Left ventricle myocardium superior (tissue), 1 donor: ENCODE data around the gene TMEM151B. TPM values are rescaled to one million over a fixed set of nuclear protein-coding genes. Genes with fewer than 3 reads are reported as not detected.

Experiments used
- ATAC-seq: fragments of 200-7000 bp; cut with Tn5 transposase; one replicate; pipeline ENCODE4 v1.9.1; 2020; ENCODE audit warnings: mild to moderate bottlenecking, moderate library complexity
- DNase-seq: peaks from one replicate; pipeline ENCODE4 v3.0.0-alpha.2; 2020
- intact Hi-C: fragments of 100-400 bp; cut with micrococcal nuclease; formaldehyde crosslinking; loops from one replicate; pipeline ENCODE4 v1.11.0; 2022
- total RNA-seq: library from RNA; stranded (reverse); fragmentation: NEBNext Ultra II Directional; extraction: Animal tissue kit (Norgen Biotek cat#: 25700); gene quantifications from one replicate; pipeline ENCODE4 v1.2.1, GENCODE V29; 2021
- donor health status: DM: no; HTN: yes; CAD: no; lungs with severe emphysema.

Gene TMEM151B
- total RNA-seq, 1 donor from 2014 or later = not detected

DNA sequence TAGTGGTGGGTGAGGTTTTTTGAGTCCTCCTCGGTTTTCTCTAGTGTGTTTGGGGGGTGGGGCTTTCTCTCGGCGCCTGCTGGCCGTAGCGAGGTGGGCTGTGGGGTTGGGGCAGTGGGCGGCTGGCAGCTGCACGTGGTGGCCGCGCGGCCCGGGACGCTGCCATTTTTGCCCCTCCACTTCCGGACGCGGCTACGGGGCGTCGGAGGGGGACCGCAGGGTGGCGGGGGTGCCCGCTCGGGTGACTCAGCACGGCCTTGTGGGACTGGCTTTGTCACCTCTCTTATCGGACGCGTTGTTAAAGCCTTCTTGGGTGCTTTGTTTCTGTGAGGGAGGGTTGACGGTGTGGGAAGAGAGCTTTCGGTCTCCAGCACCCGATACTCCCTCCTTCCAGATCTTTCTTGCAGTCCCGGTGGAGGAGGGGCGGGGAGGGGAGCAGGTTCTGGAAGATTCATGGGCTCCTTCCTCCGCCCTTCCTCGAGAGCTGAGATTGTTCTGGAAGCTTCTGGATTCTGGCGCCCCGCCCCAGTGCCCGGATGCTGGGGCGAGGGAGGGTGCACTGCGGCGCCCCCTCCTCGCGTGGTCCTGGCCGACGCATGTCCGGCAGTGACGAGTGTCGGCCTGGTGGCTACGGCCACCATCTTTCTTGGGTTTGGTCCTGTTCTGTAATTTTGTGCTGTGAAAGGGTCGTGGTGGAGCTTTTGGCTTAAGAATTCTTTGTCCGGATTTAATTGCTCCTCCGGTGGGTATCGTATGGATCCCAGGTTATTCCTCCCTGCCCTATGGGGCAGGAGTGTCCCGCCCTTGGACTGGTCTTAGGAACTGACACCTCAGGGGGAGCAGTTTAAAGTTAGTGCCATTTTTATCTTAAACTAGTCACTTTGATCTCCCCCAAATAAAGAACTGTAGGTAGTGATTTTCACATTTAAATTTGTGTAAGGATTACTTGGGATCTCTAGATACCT is 22.6 kb upstream of the TMEM151B start:
- ATAC-seq (peak; percentile 33), DNase-seq (peak; percentile 76)
- intact Hi-C loops = no loop called here

DNA sequence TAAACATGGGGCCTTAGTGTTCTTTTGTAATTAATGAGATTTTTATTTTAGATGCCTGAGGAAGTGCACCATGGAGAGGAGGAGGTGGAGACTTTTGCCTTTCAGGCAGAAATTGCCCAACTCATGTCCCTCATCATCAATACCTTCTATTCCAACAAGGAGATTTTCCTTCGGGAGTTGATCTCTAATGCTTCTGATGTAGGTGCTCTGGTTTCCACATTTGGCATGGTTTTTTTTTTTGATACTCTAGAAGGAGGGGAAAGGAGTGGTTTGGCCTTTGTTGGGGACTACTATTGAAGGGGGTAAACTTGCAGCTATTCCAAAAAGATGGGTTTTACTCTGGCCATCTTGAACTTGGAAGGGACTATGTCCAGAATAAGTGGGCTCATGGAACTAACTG is 21.7 kb upstream of the TMEM151B start:
- intact Hi-C loops = no loop called here
- no peak for ATAC-seq
- no peak for DNase-seq

DNA sequence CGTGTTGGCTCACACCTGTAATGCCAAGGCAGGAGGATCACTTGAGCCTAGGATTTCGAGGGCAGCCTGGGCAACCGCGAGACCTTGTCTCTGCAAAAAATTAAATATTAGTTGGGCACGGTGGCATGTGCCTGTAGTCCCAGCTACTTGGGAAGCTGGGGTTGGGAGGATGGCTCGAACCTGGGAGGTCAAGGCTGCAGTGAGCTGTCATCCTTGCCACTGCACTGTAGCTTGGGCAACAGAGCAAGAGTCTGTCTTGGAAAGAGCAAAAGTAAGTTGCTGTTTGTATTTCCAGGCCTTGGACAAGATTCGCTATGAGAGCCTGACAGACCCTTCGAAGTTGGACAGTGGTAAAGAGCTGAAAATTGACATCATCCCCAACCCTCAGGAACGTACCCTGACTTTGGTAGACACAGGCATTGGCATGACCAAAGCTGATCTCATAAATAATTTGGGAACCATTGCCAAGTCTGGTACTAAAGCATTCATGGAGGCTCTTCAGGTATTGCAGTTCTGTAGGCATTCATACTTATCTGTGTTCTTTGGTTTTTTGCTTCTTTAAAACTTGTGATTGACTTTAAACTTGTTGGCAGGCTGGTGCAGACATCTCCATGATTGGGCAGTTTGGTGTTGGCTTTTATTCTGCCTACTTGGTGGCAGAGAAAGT is 21.0 kb upstream of the TMEM151B start:
- intact Hi-C loops = no loop called here
- DNase-seq = no peak

DNA sequence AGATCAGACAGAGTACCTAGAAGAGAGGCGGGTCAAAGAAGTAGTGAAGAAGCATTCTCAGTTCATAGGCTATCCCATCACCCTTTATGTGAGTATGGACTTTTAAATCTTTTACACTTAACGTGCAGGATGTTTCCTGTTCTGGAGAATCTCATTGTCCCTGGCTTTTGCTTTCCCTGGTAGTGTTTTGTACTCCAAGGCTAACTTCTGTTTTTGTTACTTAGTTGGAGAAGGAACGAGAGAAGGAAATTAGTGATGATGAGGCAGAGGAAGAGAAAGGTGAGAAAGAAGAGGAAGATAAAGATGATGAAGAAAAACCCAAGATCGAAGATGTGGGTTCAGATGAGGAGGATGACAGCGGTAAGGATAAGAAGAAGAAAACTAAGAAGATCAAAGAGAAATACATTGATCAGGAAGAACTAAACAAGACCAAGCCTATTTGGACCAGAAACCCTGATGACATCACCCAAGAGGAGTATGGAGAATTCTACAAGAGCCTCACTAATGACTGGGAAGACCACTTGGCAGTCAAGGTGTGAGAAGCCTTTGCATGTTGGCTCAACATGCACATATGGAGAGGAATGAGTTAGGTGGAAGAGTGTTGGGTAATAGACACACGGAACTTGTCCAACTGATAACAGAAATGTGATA is 20.1 kb upstream of the TMEM151B start:
- DNase-seq = no peak

More for the DNA sequence above, 21.0 kb upstream of the TMEM151B start:
- no peak for ATAC-seq

DNA sequence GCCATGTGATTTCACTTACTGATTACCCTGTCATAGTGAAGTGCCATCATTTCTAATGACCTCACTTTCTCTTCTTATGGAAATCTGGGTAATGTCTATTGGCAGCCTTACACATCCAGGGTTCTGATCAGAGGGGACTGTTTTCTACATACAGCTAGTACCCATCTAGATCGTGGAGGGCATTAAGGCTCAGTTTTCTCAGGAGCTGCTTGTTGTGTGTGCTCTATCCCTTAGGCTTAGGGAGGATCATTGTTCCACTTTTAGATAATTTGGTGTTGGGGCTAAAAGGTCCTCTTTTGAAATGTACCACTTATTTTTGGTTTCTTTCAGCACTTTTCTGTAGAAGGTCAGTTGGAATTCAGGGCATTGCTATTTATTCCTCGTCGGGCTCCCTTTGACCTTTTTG is 19.5 kb upstream of the TMEM151B start:
- intact Hi-C loops = no loop called here
- ATAC-seq (no peak), DNase-seq (no peak)

More for the DNA sequence above, 20.1 kb upstream of the TMEM151B start:
- ATAC-seq = no peak
- intact Hi-C loops = no loop called here

DNA sequence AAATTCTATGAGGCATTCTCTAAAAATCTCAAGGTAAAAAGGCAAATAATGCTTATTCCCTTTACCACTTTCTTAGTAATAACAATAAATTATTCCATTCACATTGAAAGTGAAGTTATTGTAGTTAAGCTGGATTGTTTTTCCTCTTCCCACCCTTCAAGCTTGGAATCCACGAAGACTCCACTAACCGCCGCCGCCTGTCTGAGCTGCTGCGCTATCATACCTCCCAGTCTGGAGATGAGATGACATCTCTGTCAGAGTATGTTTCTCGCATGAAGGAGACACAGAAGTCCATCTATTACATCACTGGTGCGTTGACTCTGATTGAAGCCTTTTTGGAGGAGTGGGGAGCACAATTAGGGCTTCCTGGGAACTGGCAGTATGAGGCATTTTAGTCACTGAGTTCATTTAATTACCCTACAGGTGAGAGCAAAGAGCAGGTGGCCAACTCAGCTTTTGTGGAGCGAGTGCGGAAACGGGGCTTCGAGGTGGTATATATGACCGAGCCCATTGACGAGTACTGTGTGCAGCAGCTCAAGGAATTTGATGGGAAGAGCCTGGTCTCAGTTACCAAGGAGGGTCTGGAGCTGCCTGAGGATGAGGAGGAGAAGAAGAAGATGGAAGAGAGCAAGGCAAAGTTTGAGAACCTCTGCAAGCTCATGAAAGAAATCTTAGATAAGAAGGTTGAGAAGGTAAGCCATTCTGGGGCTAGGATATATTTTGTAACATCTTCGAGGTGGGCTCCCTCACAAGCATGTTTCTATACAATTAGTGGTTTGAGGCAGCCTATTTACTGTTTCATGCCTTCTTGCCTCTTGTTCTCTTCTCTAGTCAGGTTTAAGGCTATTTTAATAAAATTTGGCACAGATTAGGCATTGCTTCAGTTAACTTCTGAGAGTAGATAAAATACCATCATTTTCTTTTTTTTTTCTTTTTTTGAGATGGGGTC is 18.4 kb upstream of the TMEM151B start:
- DNase-seq = no peak
- intact Hi-C loops = no loop called here
- no peak for ATAC-seq

DNA sequence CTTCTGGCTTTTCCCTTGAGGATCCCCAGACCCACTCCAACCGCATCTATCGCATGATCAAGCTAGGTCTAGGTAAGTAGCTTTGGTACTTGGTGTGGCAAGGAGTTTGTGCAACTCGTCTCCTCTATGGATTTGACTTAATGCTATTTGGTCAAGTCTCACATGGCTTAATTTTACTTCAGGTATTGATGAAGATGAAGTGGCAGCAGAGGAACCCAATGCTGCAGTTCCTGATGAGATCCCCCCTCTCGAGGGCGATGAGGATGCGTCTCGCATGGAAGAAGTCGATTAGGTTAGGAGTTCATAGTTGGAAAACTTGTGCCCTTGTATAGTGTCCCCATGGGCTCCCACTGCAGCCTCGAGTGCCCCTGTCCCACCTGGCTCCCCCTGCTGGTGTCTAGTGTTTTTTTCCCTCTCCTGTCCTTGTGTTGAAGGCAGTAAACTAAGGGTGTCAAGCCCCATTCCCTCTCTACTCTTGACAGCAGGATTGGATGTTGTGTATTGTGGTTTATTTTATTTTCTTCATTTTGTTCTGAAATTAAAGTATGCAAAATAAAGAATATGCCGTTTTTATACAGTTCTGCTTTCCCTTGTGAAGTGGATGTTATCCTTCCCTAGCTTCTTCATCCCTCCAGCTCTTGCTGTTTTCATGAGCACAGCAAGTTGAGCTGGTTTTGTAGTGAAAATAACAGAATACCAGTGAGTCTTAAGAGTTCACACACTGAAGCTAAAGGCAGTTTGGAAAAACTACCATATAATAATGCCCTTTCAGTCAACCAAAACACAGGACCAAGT is 16.7 kb upstream of the TMEM151B start:
- no peak for DNase-seq
- intact Hi-C loops = no loop called here

DNA sequence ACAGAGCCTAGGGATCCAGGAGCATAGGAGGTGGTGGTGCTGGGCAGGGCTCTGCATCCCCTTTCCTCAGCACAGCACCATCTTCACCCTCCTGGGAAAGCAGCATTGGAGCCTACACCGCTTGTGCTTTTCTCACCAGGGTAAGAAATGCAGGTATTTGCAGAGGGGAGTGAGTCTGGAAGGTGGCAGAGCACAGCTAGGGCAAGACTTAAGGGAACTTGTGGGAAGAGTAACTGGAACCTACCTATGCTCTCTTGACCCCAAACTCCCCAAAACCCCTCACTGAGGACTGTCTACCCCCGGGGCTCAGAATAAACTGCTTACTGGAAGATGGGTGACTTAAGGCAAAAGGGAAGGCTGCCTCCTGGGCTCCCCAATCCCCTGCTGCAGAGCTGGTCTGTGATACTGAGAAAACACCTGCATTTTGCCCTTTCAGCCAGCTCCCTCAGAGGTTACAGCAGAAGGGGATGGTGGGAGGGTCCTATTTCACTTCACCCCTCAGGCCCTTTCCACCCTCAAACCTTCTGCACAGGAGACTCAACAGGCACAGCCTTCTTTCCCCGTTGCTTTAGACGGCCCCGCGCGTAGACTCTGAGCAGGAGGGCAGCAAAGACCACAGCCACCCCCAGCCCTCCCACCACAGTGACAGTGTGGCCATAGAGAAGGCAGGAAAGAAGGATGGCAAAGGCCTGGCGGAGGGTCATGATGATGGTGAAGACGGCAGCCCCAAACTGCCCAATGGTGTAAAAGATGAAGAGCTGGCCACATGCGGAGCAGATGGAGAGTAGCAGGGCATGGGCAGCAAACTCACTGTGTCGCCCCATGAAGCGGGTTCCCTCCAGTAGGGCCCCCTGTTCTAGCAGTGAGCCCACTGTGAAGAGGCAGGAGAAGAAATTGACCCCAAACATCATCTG is 15.8 kb upstream of the TMEM151B start:
- intact Hi-C loops = no loop called here
- DNase-seq (no peak), ATAC-seq (no peak)

More for the DNA sequence above, 16.7 kb upstream of the TMEM151B start:
- ATAC-seq = no peak

DNA sequence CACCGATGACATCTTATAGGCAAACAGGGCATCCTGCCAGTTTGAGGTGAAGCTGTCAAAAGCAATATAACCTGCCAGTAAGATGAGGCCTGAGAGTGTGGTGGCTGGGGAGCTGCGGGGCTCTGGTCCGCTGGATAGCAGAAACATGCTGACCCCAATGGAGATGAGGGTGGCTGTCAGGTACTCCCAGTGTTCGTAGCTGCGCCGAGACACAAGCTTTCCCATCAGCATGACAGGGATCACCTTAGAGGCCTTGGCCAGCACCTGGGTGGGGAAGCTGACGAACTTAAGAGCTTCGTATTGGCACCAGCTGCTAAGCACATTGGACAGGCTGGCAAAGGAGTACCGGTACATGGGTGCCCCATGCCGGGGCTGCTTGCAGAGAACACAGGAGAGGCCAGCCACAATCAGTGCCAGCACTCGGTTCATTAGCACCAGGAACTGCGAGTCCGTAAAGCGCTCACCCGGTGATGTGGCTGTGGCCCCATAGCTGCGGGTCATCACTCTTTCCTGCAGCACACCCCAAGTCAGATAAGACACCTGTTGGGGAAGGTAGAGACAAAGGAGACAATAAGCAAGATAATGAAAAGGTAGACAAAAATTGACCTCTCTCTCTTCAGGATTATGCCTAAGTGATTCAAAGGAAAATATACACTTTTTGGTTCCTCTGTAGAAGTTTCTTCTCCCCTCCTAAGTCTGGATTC is 15.0 kb upstream of the TMEM151B start:
- DNase-seq (peak; percentile 29), ATAC-seq (no peak)
- intact Hi-C loops = no loop called here

DNA sequence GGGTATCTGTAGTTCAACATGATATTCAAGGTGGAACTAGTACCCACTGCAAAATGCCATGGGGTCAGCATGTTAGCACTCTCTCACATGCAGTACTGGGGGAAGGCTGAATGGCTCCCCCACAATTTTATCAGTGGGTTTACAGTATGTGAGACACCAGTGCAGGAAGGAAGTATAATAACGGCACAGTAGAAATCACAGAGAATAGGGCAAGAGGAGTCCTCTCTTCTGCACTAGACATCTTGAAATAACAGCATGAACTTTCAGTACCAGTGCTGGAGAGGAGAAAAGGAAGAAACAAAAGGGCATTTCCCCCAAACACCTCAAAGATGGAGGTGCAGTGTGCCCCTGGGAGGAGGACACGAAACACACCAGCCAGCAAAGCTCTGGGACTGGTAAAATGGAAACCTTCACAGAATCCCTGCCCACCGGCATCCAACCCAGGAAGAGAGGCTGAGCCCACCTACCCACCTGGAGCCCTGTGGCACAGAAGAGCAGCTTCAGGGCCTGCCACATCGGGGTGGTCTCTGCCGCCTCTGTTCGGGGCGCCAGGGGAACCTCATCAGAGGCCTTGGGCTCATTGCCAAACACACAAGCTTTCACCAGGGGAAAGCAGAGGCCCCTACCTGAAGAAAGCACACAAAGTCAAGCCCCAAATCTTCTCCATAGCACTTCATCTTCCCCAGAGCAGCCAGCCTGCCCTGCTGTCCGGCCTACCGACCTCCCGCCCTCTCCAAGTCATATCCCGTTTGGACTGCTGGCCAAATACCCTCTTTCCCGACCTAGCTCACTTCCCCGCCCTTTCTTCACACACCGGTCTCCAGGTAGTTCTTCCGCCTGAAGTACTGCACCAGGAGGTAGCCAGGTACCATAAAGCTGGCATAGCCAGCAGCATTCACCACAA is 14.1 kb upstream of the TMEM151B start:
- intact Hi-C loops = no loop called here
- no peak for DNase-seq
- no peak for ATAC-seq

DNA sequence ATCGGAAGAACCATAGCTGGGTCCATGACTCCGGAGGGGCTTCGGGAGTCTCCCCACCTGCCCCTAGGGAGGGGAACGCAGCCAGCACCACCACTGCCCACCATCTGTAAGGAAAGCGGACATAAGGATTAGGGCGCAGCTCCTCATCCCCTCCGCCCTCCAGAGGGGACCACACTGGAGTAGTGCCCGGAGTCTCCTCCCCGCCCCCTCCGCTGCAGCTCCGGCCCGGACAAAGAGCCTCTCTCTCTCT is 13.6 kb upstream of the TMEM151B start:
- ATAC-seq = no peak
- intact Hi-C loops = no loop called here
- no peak for DNase-seq

DNA sequence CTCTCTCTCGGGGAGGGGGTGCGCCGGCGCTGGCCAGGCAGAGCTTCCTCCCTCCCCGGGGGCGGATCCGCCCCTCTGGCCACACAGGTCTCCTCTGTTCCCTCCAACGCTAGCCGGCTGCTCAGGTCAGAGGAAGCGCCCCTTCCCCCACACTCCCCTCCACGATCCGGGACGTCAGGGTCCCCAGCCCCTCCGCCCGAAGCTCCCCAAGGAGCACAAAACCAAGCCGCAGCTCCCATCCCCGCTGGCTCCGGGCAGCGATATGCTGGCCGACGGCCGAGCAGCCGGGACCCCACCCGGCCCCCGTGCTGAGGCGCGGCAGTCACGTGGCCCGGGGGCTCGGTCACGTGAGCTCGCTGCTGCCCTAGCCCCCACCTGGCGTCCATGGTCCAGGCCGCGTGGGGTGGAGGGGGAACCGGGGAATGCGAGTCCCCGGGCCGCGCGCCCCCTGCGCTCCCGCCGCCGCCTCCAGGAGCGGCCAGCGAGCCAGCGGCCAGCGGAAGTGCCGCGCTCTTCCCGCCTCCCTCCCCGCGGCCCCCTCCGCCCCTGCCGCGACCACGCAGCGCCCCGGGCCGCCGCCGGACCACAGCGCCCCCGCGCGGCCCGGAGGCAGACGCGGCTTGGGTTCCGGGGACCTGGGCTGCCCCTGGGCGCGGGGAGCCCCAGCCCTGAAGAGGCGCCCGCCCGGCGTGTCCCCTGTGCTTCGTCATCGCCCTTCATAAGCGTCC is 13.1 kb upstream of the TMEM151B start, which contains the start of gene SLC35B2:
SLC35B2 (minus strand) TSS at position 504 of the 728 bp plus-strand sequence; CDS start at position 386, 118 bp downstream.
- DNase-seq = peak; percentile 81

DNA sequence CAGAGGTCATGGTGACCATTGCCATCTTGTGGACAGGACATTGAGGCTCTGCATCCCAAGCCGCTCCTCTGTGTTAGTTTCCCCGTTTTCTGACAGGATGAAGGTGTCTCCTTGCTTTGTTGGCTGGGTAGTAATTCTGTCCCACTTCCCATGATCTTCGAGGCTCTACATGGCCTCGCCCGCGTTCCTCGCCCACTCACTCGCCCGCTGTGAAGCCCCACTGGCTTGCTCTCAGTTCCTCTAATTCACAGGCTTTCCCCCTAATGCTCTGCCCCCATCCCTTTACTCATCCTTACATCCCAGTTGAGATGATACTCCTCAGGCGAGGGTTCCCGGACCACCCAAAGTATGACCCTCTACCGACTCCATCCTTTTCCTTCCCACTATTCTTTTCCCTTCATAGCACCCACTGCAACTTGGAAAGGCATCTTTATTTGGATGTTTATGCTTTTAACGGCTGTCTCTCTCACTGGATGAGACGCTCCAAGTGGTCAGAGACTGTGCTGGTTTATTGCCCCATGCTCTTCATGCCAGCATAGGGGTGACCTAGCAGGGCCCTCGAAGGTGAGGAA is 12.4 kb upstream of the TMEM151B start:
- DNase-seq (no peak), ATAC-seq (no peak)
- intact Hi-C loops = no loop called here

More for the DNA sequence above, 13.1 kb upstream of the TMEM151B start, which contains the start of gene SLC35B2:
- intact Hi-C loops = no loop called here
- ATAC-seq = peak; percentile 80

DNA sequence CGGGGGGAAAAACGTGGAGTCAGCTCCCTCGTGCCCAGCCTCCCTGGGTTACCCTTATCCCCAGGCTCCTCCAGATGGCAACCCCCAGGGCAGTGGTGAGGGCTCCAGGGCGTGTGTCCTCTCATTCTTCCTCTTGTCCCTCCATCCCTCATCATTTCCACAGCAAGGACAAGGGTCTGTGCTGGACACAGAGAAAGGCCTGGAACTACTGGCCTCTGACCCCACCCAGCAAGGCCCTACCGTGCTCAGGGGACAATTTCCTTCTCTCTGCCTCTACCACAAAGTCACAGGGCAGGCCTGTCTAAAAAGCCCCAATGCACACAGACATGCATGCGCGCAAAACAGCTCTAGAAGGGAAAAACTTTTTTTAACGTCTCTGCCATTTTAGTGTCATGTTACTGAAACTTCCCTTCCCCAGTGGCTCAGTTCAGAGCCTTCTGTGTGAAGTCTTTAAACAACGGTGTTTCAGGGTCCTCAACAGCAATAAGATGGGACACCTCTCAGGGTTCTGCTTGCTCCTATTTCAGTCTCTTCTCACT is 11.9 kb upstream of the TMEM151B start:
- intact Hi-C loops = no loop called here
- ATAC-seq = no peak
- DNase-seq = no peak
